K562 (cell line): ENCODE measurements around the gene CDHR2. TPM values are rescaled to one million over a fixed set of nuclear protein-coding genes. Genes with fewer than 3 reads are reported as not detected.
A peak's percentile ranks its signal among the peaks of the same experiment; 100 is the strongest.

ENCODE experiments used
- CCAR2 ChIP-seq: fragments of 200-400 bp; formaldehyde crosslinking; IDR thresholded peaks from 2 replicates; pipeline ENCODE4 v1.6.1; 2017; ENCODE audit warnings: mild to moderate bottlenecking, low read depth, low read length
- CHD7 ChIP-seq: fragments of 200-600 bp; sonication (generic); IDR thresholded peaks from one replicate; pipeline ENCODE4 v1.6.1; 2012; ENCODE audit warnings: mild to moderate bottlenecking, low read depth, low read length, inconsistent platforms
- EHMT2 ChIP-seq: fragments of 450-650 bp; IDR thresholded peaks from 2 replicates; pipeline ENCODE4 v1.6.1; 2018; ENCODE audit warnings: antibody characterized with exemption
- ESRRA ChIP-seq: fragments of 450-650 bp; IDR thresholded peaks from 2 replicates; pipeline ENCODE4 v1.6.1; 2014; ENCODE audit warnings: low read depth, mild to moderate bottlenecking, moderate library complexity, borderline replicate concordance
- FIP1L1 ChIP-seq: fragments of 200-400 bp; formaldehyde crosslinking; IDR thresholded peaks from 2 replicates; pipeline ENCODE4 v1.6.1; 2018; ENCODE audit warnings: mild to moderate bottlenecking, low read depth, low read length; ENCODE audit not compliant: poor library complexity, severe bottlenecking
- FOXJ2 ChIP-seq: fragments of 200-800 bp; sonication (Bioruptor generic); IDR thresholded peaks from 2 replicates; pipeline ENCODE4 v1.6.1; 2016; ENCODE audit warnings: missing genetic modification characterization, missing compliant biosample characterization
- HNRNPUL1 ChIP-seq: fragments of 200-400 bp; formaldehyde crosslinking; IDR thresholded peaks from 2 replicates; pipeline ENCODE4 v1.6.1; 2017; ENCODE audit warnings: low read length
- RAD51 ChIP-seq: fragments of 450-650 bp; IDR thresholded peaks from 2 replicates; pipeline ENCODE4 v1.7.1; 2016; ENCODE audit warnings: low read depth, mild to moderate bottlenecking, borderline replicate concordance
- RUNX1 ChIP-seq: sonication (generic); IDR thresholded peaks from 2 replicates; pipeline ENCODE4 v1.6.1; 2016; ENCODE audit warnings: antibody characterized with exemption, low read depth
- SRF ChIP-seq, 2 experiments: fragments of 250-450, 450-650 bp in 1 of 2; sonication (Bioruptor Pico) in 1 of 2; sonication (generic) in 1 of 2; formaldehyde crosslinking; IDR thresholded peaks; 2 replicates each; pipeline versions ENCODE4 v1.5.0 to v1.5.1; 2020 to 2022; ENCODE audit warnings: mild to moderate bottlenecking in 1 of 2, missing genetic modification reagents in 1 of 2
- THRB ChIP-seq: fragments of 450-650 bp; formaldehyde crosslinking; conservative IDR thresholded peaks from 2 replicates; pipeline ENCODE4 v1.4.0; 2022; ENCODE audit warnings: mild to moderate bottlenecking, missing genetic modification characterization
- YY1 ChIP-seq, 3 experiments: IDR thresholded peaks; 2 replicates each; pipeline ENCODE4 v1.6.1; 2011; ENCODE audit warnings: low read length in 2 of 3, mild to moderate bottlenecking in 2 of 3, moderate library complexity in 2 of 3, borderline replicate concordance in 1 of 3, control low read depth in 1 of 3, low read depth in 1 of 3; ENCODE audit not compliant: insufficient read depth in 3 of 3, insufficient replicate concordance in 2 of 3, control insufficient read depth in 1 of 3, insufficient read length in 1 of 3; ENCODE audit errors: extremely low read depth in 1 of 3
- ZBED1 ChIP-seq: IDR thresholded peaks from 2 replicates; pipeline ENCODE4 v1.6.1; 2014
- polyA plus RNA-seq, 8 experiments: library from polyadenylated mRNA; depleted of rRNA in 4 of 8; stranded (reverse) in 5 of 8; unstranded in 3 of 8; fragments of >200 nt; fragmentation: Nextera tagmentation in 2 of 8; fragmentation: Illumina TruSeq in 1 of 8; extraction: Ambion mirVana in 2 of 8; extraction: Trizol in 1 of 8; gene quantifications; 2 replicates each; pipeline versions ENCODE4 v1.2.1 to v1.2.3, GENCODE V29; 2011 to 2014; ENCODE audit warnings: inconsistent platforms in 1 of 8, missing spikeins in 1 of 8
- total RNA-seq, 7 experiments: library from RNA; depleted of rRNA in 6 of 7; stranded (reverse); fragments of >200 nt in 6 of 7; fragmentation: Illumina TruSeq in 2 of 7; extraction: Trizol in 2 of 7; gene quantifications; 2 replicates each; pipeline versions ENCODE4 v1.2.1 to v1.2.3, GENCODE V29; 2011 to 2021; ENCODE audit warnings: low replicate concordance in 1 of 7
- TF ChIP-seq, protein P1 (sequence below): fragments of 450-650 bp; formaldehyde crosslinking; IDR thresholded peaks from 2 replicates; pipeline ENCODE4 v1.4.0; 2020; ENCODE audit warnings: mild to moderate bottlenecking, moderate library complexity

CDHR2 gene
- total and polyA plus RNA-seq, 9 of the 15 experiments (the other 6 are each of a cell fraction or from before 2014, with no cell fraction given) = 0.01 to 0.62 (median 0.09) TPM; not detected in 2

DNA sequence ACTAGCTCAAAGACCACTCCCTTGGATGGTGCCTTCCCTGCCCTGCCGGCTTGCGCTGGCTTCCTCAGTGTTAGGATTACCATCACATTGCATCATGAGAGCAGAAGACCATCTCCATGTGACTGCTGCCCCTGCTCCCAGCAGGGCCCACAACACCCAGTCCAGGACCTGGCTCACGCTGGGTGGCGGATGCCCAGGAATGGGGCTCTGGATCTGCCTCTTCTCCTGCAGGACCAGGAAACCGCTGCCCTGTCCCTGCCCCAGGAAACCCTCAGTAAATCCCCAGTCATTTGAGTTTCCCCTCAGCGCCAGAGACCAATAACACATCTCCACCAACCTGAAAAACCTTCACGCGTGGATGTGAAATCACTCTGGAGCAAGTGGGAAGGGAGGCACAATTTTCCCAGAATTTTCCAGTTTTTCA is 8.7 kb upstream of the CDHR2 start (continued):
- TF ChIP-seq, protein P1, sequence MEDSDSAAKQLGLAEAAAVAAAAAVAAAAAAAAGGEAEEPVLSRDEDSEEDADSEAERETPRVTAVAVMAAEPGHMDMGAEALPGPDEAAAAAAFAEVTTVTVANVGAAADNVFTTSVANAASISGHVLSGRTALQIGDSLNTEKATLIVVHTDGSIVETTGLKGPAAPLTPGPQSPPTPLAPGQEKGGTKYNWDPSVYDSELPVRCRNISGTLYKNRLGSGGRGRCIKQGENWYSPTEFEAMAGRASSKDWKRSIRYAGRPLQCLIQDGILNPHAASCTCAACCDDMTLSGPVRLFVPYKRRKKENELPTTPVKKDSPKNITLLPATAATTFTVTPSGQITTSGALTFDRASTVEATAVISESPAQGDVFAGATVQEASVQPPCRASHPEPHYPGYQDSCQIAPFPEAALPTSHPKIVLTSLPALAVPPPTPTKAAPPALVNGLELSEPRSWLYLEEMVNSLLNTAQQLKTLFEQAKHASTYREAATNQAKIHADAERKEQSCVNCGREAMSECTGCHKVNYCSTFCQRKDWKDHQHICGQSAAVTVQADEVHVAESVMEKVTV (CRISPR knock-in tag) = no peak
- no peak for TF ChIP-seq RUNX1
- no peak for TF ChIP-seq FIP1L1
- TF ChIP-seq CHD7 = no peak
- TF ChIP-seq THRB (CRISPR knock-in tag) = 0 out of 2 replicates have a peak, but pooled peaks have one; percentile 6
- TF ChIP-seq RAD51 = 0 out of 2 replicates have a peak, but pooled peaks have one; percentile 10
- TF ChIP-seq ZBED1 = no peak
- no peak for TF ChIP-seq EHMT2
- peak; percentile 71 for TF ChIP-seq FOXJ2
- TF ChIP-seq HNRNPUL1 = no peak
- TF ChIP-seq CCAR2 = no peak
- TF ChIP-seq SRF (CRISPR knock-in tag; IDR thresholded peaks at IDR 0.05) = peak in 1 of 2 experiments; percentile 50; a peak in 1 of 4 replicates
- TF ChIP-seq ESRRA = no peak
- no peak for TF ChIP-seq YY1 (IDR thresholded peaks at IDR 0.05; ENCODE audit: borderline replicate concordance in 1 of 3, control insufficient read depth in 1 of 3, extremely low read depth in 1 of 3, insufficient read depth in 3 of 3, insufficient read length in 1 of 3, insufficient replicate concordance in 2 of 3, low read depth in 1 of 3, low read length in 2 of 3)
